ENCODE data around the gene PHF8.

Gene PHF8

GRCh38 chrX:53930515-53931380, 113.5 kb downstream of the PHF8 start:
- Histone ChIP-seq H3K4me3 (ENCODE audit: low read length) (no peak overlapping the region), H3K9ac (ENCODE audit: low read depth, low read length) (no peak overlapping the region), H3K9me3 (ENCODE audit: insufficient read depth, low read depth, low read length) (no peaks in the 10 kb centered on the region), H3K27me3 (ENCODE audit: insufficient read depth, low read length) (no peaks in the 10 kb centered on the region), H3K36me3 (ENCODE audit: insufficient read depth, low read depth, low read length) (no peaks in the 10 kb centered on the region), H3K4me1 (ENCODE audit: insufficient read depth, low read length) (no peaks in the 10 kb centered on the region), H3K27ac (ENCODE audit: low read length) (no peak overlapping the region)

DNA sequence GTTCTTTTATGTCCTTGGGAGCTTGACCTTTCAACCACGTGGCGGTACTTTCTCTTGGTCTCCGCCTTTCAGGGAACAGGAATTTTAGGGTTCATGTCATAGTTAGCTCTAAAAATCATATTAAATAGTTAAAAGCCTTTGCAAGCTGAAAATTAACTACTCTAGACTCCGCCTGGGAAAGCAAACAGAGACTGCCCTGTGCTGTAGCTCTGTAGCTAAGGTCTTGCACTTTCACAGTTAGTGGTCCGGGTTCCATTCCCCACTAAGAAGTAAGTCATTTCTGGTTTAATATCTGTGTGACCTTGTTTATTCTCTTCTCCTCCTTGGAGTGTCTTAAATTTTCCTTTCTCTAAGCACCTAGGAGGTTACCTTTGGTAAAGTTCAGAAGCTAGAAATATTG, 118.2 kb downstream of the PHF8 start:
- Histone ChIP-seq H3K9ac (ENCODE audit: low read depth, low read length) (no peak overlapping the region), H3K27ac (ENCODE audit: low read length) (no peak overlapping the region), H3K27me3 (ENCODE audit: insufficient read depth, low read length) (no peaks in the 10 kb centered on the region), H3K4me1 (ENCODE audit: insufficient read depth, low read length) (no peaks in the 10 kb centered on the region), H3K36me3 (ENCODE audit: insufficient read depth, low read depth, low read length) (no peaks in the 10 kb centered on the region), H3K9me3 (ENCODE audit: insufficient read depth, low read depth, low read length) (no peaks in the 10 kb centered on the region), H3K4me3 (ENCODE audit: low read length) (no peak overlapping the region)

GRCh38 chrX:53918702-53919101, 125.6 kb downstream of the PHF8 start:
- H3K4me1 ChIP-seq (ENCODE audit: insufficient read depth, low read length), result no peaks in the 10 kb centered on the region
- no peak overlapping the region for H3K9ac ChIP-seq (ENCODE audit: low read depth, low read length)
- no peaks in the 10 kb centered on the region for H3K36me3 ChIP-seq (ENCODE audit: insufficient read depth, low read depth, low read length)
- H3K4me3 ChIP-seq (ENCODE audit: low read length), result no peak overlapping the region
- H3K27me3 ChIP-seq (ENCODE audit: insufficient read depth, low read length), result no peaks in the 10 kb centered on the region
- no peaks in the 10 kb centered on the region for H3K9me3 ChIP-seq (ENCODE audit: insufficient read depth, low read depth, low read length)
- no peak overlapping the region for H3K27ac ChIP-seq (ENCODE audit: low read length)

- H3K27me3 ChIP-seq (ENCODE audit: insufficient read depth, low read length), result no peaks in the 10 kb centered on the region
- H3K9me3 ChIP-seq (ENCODE audit: insufficient read depth, low read depth, low read length), result no peaks in the 10 kb centered on the region
- no peaks in the 10 kb centered on the region for H3K36me3 ChIP-seq (ENCODE audit: insufficient read depth, low read depth, low read length)
- H3K4me3 ChIP-seq (ENCODE audit: low read length), result no peak overlapping the region
- no peak overlapping the region for H3K27ac ChIP-seq (ENCODE audit: low read length)
- no peak overlapping the region for H3K9ac ChIP-seq (ENCODE audit: low read depth, low read length)
- H3K4me1 ChIP-seq (ENCODE audit: insufficient read depth, low read length), result no peaks in the 10 kb centered on the region
Observed at GRCh38 chrX:53900623-53901022, 143.7 kb downstream of the PHF8 start.

DNA sequence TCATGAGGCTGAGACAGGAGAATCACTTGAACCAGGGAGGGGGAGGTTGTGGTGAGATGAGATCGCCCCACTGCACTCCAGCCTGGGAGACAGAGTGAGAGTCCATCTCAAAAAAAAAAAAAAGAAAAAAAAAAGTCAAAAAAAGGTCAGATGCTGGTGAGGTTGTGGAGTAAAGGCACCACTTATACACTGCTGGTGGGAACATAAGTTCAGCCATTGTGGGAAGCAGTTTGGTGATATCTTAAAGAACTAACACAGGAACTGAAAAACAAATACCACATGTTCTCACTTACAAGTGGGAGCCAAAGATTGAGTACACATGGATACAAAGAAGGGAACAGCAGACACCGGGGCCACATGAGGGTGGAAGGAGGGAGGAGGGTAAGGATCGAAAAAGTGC, 149.0 kb downstream of the PHF8 start:
- Histone ChIP-seq H3K9ac (ENCODE audit: low read depth, low read length) (no peak overlapping the region), H3K27ac (ENCODE audit: low read length) (no peak overlapping the region), H3K4me1 (ENCODE audit: insufficient read depth, low read length) (no peaks in the 10 kb centered on the region), H3K9me3 (ENCODE audit: insufficient read depth, low read depth, low read length) (no peaks in the 10 kb centered on the region), H3K36me3 (ENCODE audit: insufficient read depth, low read depth, low read length) (no peaks in the 10 kb centered on the region), H3K4me3 (ENCODE audit: low read length) (no peak overlapping the region), H3K27me3 (ENCODE audit: insufficient read depth, low read length) (no peaks in the 10 kb centered on the region)

Data from iPS-20b (cell line).